HFF-Myc (cell line): Measurements from ENCODE around the gene NAP1L4.

Experiments
- DNase-seq: peaks from one replicate; pipeline ENCODE4 v3.0.0-alpha.2; 2011; ENCODE audit warnings: low read depth; ENCODE audit errors: extremely low read depth
- H3K4me3 ChIP-seq: replicated peaks from 2 replicates; pipeline ENCODE4 v1.5.1; 2011; ENCODE audit warnings: low read depth, mild to moderate bottlenecking, control low read depth, low read length
- CTCF ChIP-seq: IDR thresholded peaks from 2 replicates; pipeline ENCODE4 v1.5.1; 2012; ENCODE audit warnings: mild to moderate bottlenecking, low read depth, low read length, control low read depth; ENCODE audit errors: missing control alignments

NAP1L4 gene

DNA sequence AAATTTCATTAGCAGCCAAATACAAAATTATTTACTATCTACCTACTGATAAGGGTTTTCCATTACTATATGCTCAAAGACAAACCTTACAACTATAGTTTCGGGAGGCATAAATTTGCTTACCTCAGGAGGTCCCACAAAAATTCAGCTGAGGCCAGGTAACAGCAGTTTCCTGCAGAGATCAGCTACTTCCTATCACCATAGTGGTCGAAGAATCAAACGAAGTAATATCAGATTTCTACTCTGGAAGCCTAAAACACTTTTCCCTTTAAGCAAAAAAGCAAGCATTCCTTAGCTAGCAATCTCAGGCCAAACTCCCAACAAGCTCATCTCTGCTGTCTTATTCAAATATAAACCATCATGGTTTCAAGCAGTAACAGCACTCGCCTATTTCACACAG is 3.1 kb downstream of the NAP1L4 start:
- no peak for DNase-seq
- peak overlapping the region; percentile 90 for H3K4me3 ChIP-seq
- TF ChIP-seq CTCF = no peak

DNA sequence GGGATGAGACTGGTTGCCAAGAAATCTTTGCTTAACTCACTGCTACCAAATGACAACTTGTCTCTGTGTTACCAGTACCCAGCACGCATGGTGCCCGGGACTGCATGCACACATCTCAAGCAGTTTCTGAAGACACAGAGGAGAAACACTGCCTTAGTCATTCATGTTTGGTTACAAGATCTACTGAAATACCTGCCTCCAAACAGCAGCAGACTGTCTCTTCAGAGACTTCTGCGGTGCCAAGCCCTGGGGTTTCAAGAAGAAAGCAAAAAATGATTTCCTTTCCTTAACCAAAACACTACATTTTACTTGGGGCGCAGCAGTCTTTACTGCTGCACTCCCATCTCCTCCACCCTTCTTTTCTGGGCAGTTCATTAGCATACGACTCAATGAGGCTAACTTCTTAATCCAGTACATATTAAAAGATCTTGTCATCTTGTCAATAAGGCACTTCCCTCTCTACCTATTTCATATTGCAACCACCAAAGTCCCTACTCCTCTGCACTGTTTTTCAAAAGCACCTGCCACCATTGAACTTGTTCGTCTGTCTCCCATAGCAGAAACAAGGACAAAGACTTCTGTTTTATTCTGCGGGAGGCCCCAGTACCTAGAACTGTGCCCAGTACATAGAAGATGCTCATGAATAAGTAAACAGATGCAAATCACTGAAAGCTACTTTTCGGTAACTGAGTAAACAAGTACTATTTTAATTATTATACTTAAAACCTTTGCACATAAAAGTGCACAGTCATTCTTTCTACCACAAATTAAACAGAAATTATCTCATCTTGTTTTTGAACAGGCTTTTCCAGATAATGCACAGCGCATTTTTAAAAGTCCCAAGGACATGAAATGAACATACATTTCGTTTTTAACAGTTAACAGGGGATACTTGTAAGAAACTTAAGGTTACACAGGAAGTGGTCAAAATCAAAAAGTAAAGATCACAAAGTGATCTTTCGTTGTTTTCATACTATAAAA is 4.0 kb downstream of the NAP1L4 start:
- peak overlapping the region; percentile 90 for H3K4me3 ChIP-seq
- no peak for TF ChIP-seq CTCF
- no peak for DNase-seq

DNA sequence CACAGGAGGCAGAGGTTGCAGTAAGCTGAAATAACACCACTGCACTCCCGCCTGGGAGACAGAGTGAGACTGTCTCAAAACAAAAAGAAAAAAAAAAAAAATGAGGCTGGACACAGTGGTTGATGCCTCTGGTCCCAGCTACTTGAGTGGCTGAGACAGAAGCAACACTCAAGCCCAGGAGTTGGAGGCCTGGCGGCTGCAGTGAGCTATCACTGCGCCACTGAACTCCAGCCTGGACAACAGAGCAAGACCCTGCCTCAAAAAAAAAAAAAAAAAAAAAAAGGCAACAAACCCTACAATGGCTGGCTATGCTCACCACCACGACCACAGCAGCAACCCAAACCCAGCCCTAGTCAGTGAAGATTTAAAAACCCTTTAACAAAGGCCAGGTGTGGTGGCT is 8.2 kb downstream of the NAP1L4 start:
- DNase-seq = no peak
- H3K4me3 ChIP-seq = no peak overlapping the region
- TF ChIP-seq CTCF = no peak

GRCh38 chr11:2982214-2982613 is 9.9 kb downstream of the NAP1L4 start:
- no peak for TF ChIP-seq CTCF
- no peak for DNase-seq
- no peak overlapping the region for H3K4me3 ChIP-seq

DNA sequence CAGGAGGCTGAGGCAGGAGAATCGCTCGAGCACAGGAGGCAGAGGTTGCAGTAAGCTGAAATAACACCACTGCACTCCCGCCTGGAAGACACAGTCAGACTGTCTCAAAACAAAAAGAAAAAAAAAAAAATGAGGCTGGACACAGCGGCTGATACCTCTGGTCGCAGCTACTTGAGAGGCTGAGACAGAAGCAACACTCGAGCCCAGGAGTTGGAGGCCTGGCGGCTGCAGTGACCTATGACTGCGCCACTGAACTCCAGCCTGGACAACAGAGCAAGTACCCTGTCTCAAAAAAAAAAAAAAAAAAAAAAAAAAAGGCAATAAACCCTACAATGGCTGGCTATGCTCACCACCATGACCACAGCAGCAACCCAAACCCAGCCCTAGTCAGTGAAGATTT is 11.0 kb downstream of the NAP1L4 start:
- no peak overlapping the region for H3K4me3 ChIP-seq
- no peak for DNase-seq
- TF ChIP-seq CTCF = no peak

GRCh38 chr11:2980168-2980840 is 11.8 kb downstream of the NAP1L4 start:
- no peak for TF ChIP-seq CTCF
- DNase-seq = no peak
- no peak overlapping the region for H3K4me3 ChIP-seq
